GM10266 (cell line): Measurements from ENCODE around the gene CMC1.

Source experiments
- DNase-seq: peaks from one replicate; pipeline ENCODE4 v3.0.0; 2012; ENCODE audit errors: extremely low spot score
- CTCF ChIP-seq: IDR thresholded peaks from 2 replicates; pipeline ENCODE4 v1.5.1; 2012; ENCODE audit warnings: mild to moderate bottlenecking, low read depth; ENCODE audit not compliant: control insufficient read depth, insufficient read depth; ENCODE audit errors: missing control alignments

CMC1 gene

DNA sequence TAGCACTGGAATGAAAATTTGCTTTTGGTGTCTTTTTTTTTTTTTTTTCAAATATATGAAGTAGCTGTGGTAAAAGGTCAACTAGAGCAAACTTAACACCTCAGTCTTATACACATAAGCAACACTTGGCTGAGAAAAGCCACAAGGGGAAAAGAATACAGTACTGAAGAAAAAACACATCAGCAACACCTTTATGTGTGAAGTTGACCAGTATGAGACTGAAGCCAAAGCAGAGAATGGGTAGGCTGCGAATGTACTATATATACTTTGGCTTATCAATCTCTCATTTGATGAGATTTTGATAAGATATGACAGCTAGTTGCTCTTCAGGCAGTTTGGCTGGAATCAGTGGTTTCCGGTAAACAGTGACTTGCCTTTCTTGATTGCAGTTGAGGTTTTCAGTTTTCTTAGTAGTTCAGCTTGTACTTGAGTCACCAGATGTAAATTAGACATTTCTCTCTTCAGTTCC, 85.1 kb downstream of the CMC1 start:
- no peak for TF ChIP-seq CTCF
- no peak for DNase-seq

- peak; percentile 57 for TF ChIP-seq CTCF
- DNase-seq: no peak
Observed at GRCh38 chr3:28328188-28329151, 87.1 kb downstream of the CMC1 start.

GRCh38 chr3:28334552-28334951, 93.1 kb downstream of the CMC1 start:
- peak; percentile 17 for TF ChIP-seq CTCF
- no peak for DNase-seq

GRCh38 chr3:28335246-28335645, 93.8 kb downstream of the CMC1 start:
- TF ChIP-seq CTCF: no peak
- no peak for DNase-seq

- no peak for DNase-seq
- no peak for TF ChIP-seq CTCF
Observed at GRCh38 chr3:28337230-28337629, 95.8 kb downstream of the CMC1 start.

- TF ChIP-seq CTCF: no peak
- no peak for DNase-seq
Observed at GRCh38 chr3:28343144-28343543, 101.7 kb downstream of the CMC1 start.

DNA sequence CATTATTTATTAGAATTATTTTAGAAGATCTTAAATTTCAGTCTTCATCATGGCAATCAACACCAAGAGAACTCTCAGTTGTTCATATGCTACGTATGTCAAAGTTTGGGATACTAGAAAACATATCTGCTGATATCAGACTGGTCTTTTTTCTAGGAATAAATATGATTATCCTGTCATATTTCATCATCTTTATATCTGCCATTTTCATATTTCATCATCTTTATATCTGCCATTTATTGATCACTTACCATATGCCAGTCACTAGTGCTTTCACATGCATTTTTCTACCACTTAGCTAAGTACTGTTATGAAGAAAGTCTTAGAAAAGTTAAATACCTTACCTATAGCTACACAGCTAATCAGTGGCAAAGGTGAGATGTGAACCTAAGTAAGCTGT, 104.3 kb downstream of the CMC1 start:
- no peak for DNase-seq

More for the DNA sequence above, 104.3 kb downstream of the CMC1 start:
- TF ChIP-seq CTCF: no peak
